GM19397 (cell line): ENCODE data around the gene CCNO.

Experiments
- ATAC-seq: cut with Tn5 transposase; IDR thresholded peaks from one replicate; pipeline ENCODE4 v1.9.1; 2021; ENCODE audit warnings: mild to moderate bottlenecking, moderate library complexity; ENCODE audit not compliant: unreplicated experiment

Gene CCNO

GRCh38 chr5:55223812-55224240 is 9.6 kb downstream of the CCNO start:
- no peak for ATAC-seq

- ATAC-seq = no peak
Observed at GRCh38 chr5:55222985-55223811, 10.2 kb downstream of the CCNO start.

GRCh38 chr5:55222092-55222984 is 11.1 kb downstream of the CCNO start:
- no peak for ATAC-seq

- ATAC-seq = no peak
Observed at GRCh38 chr5:55220433-55221185, 12.8 kb downstream of the CCNO start.

GRCh38 chr5:55219770-55220169 is 13.6 kb downstream of the CCNO start:
- ATAC-seq = no peak

GRCh38 chr5:55218967-55219366 is 14.4 kb downstream of the CCNO start:
- no peak for ATAC-seq

GRCh38 chr5:55211184-55211874 is 22.1 kb downstream of the CCNO start:
- ATAC-seq = no peak

- no peak for ATAC-seq
Observed at GRCh38 chr5:55205001-55205400, 28.4 kb downstream of the CCNO start.

- ATAC-seq = no peak
Observed at GRCh38 chr5:55191165-55191564, 42.2 kb downstream of the CCNO start.

- no peak for ATAC-seq
Observed at GRCh38 chr5:55188656-55189540, 44.5 kb downstream of the CCNO start.

- no peak for ATAC-seq
Observed at GRCh38 chr5:55187370-55187769, 46.0 kb downstream of the CCNO start.
